Activated B cell treated with CpG ODN at 0.5 μM for 24 hours (primary cell): ENCODE measurements around the gene RGR. TPM values are rescaled to one million over a fixed set of nuclear protein-coding genes. Genes with fewer than 3 reads are reported as not detected.

ENCODE experiments used
- ATAC-seq: fragments of 200-7000 bp; cut with Tn5 transposase; one replicate; pipeline ENCODE4 v1.10.0; 2021; ENCODE audit warnings: low read depth, mild to moderate bottlenecking, moderate library complexity
- CTCF ChIA-PET: fragments of 350-600 bp; sonication (Branson Sonifier 250); formaldehyde crosslinking; loops from one replicate; lab custom pipeline; 2021; ENCODE audit warnings: antibody characterized with exemption; lab: Charles Lee
- POLR2A ChIA-PET: fragments of 350-600 bp; sonication (Branson Sonifier 250); formaldehyde crosslinking; loops from one replicate; lab custom pipeline; 2021; ENCODE audit warnings: antibody characterized with exemption; lab: Charles Lee
- DNase-seq: peaks from one replicate; pipeline ENCODE4 v3.0.0; 2022
- H3K27ac Mint-ChIP-seq: one replicate; pipeline ENCODE4 v1.8.0; 2020; ENCODE audit warnings: mixed read lengths
- H3K27me3 Mint-ChIP-seq: one replicate; pipeline ENCODE4 v1.8.0; 2021; ENCODE audit warnings: mixed read lengths
- H3K36me3 Mint-ChIP-seq: one replicate; pipeline ENCODE4 v1.8.0; 2021; ENCODE audit warnings: low read depth, mixed read lengths
- H3K4me1 Mint-ChIP-seq: one replicate; pipeline ENCODE4 v1.8.0; 2021; ENCODE audit warnings: mixed read lengths
- H3K4me3 Mint-ChIP-seq: one replicate; pipeline ENCODE4 v1.8.0; 2020; ENCODE audit warnings: mild to moderate bottlenecking, mixed read lengths
- H3K9me3 Mint-ChIP-seq: one replicate; pipeline ENCODE4 v1.8.0; 2020; ENCODE audit warnings: mixed read lengths
- CTCF ChIP-seq: fragments of 200-600 bp; IDR thresholded peaks from one replicate; pipeline ENCODE4 v1.8.0; 2022; ENCODE audit warnings: antibody characterized with exemption, mild to moderate bottlenecking
- intact Hi-C: fragments of 100-400 bp; cut with micrococcal nuclease; formaldehyde crosslinking; loops from one replicate; pipeline ENCODE4 v1.15.1; 2024
- total RNA-seq: library from RNA; stranded (reverse); gene quantifications from 2 replicates; pipeline ENCODE4 v1.2.3, GENCODE V29; 2022

RGR gene
- total RNA-seq, 1 donor from 2014 or later = not detected

GRCh38 chr10:84234479-84234878 is 10.4 kb upstream of the RGR start:
- Mint-ChIP-seq H3K27me3 (peaks cover 15% of the 10 kb centered on the region), H3K4me1 (no peaks in the 10 kb centered on the region), H3K36me3 (no peaks in the 10 kb centered on the region), H3K4me3 (no peak overlapping the region), H3K27ac (no peak overlapping the region), H3K9me3 (peaks cover under 1% of the 10 kb centered on the region)
- ATAC-seq = no peak
- ChIA-PET CTCF (no interaction called here), POLR2A (no interaction called here)
- intact Hi-C loops = no loop called here
- no peak for TF ChIP-seq CTCF
- DNase-seq = no peak

- intact Hi-C loops = no loop called here
- Mint-ChIP-seq H3K4me1 (no peaks in the 10 kb centered on the region), H3K36me3 (no peaks in the 10 kb centered on the region), H3K27me3 (peaks cover 15% of the 10 kb centered on the region), H3K27ac (no peak overlapping the region), H3K4me3 (no peak overlapping the region), H3K9me3 (no peaks in the 10 kb centered on the region)
- CTCF ChIA-PET = no interaction called here
- TF ChIP-seq CTCF = no peak
- POLR2A ChIA-PET = no interaction called here
- DNase-seq (no peak), ATAC-seq (no peak)
These were observed 9.8 kb upstream of the RGR start for GRCh38 chr10:84235096-84235495.

GRCh38 chr10:84236807-84237198 is 8.1 kb upstream of the RGR start:
- Mint-ChIP-seq H3K27ac (no peak overlapping the region), H3K4me1 (no peaks in the 10 kb centered on the region), H3K4me3 (no peak overlapping the region), H3K36me3 (no peaks in the 10 kb centered on the region), H3K27me3 (peaks cover 15% of the 10 kb centered on the region), H3K9me3 (no peaks in the 10 kb centered on the region)
- DNase-seq (no peak), ATAC-seq (no peak)
- TF ChIP-seq CTCF = no peak
- ChIA-PET POLR2A (interaction anchor here (0.5 kb wide), 1 partner anchor 91 kb away, joined by 3 read pairs; no protein-coding TSS in a partner anchor), CTCF (no interaction called here)
- intact Hi-C loops = no loop called here

GRCh38 chr10:84237199-84238051 is 7.4 kb upstream of the RGR start:
- CTCF ChIA-PET = no interaction called here

More at GRCh38 chr10:84237199-84238051, 7.4 kb upstream of the RGR start:
- H3K27ac Mint-ChIP-seq = no peak overlapping the region
- ATAC-seq = no peak
- H3K4me1 Mint-ChIP-seq = no peaks in the 10 kb centered on the region
- H3K36me3 Mint-ChIP-seq = no peaks in the 10 kb centered on the region
- peaks cover 13% of the 10 kb centered on the region for H3K27me3 Mint-ChIP-seq
- H3K4me3 Mint-ChIP-seq = no peak overlapping the region
- H3K9me3 Mint-ChIP-seq = no peaks in the 10 kb centered on the region
- DNase-seq = no peak
- intact Hi-C loops = no loop called here
- POLR2A ChIA-PET = no interaction called here
- no peak for TF ChIP-seq CTCF
